Body of pancreas (tissue), 4 donors: ENCODE results near the gene ACAP3.

Experiments used
- CTCF ChIP-seq, 7 experiments: fragments of 450-650 bp in 4 of 7; fragments of 200-600 bp in 3 of 7; sonication (generic) in 3 of 7; IDR thresholded peaks; one replicate each; pipeline ENCODE4 v1.5.1; 2016 to 2019; ENCODE audit warnings: antibody characterized with exemption in 7 of 7
- POLR2A ChIP-seq, 3 donors: fragments of 450-650 bp; IDR thresholded peaks; one replicate each; pipeline ENCODE4 v1.6.1; 2016; ENCODE audit warnings: antibody characterized with exemption in 3 of 3, mild to moderate bottlenecking in 2 of 3

- TF ChIP-seq CTCF (IDR thresholded peaks at IDR 0.05) = no peak
- TF ChIP-seq POLR2A (IDR thresholded peaks at IDR 0.05) = no peak
Observed at GRCh38 chr1:1291023-1291528, 16.7 kb downstream of the ACAP3 start.
